GM19468 (cell line): ENCODE results near the gene SDC4.

Experiments
- ATAC-seq: cut with Tn5 transposase; IDR thresholded peaks from one replicate; pipeline ENCODE4 v1.9.1; 2021; ENCODE audit warnings: mild to moderate bottlenecking, moderate library complexity, moderate number of reproducible peaks; ENCODE audit not compliant: unreplicated experiment; ENCODE audit errors: extremely low read depth

The SDC4 gene

GRCh38 chr20:45301824-45302271, 46.4 kb downstream of the SDC4 start:
- ATAC-seq: no peak

GRCh38 chr20:45300961-45301360, 47.3 kb downstream of the SDC4 start:
- no peak for ATAC-seq

GRCh38 chr20:45299786-45300185, 48.4 kb downstream of the SDC4 start:
- no peak for ATAC-seq

GRCh38 chr20:45297786-45298497, 50.3 kb downstream of the SDC4 start:
- no peak for ATAC-seq

GRCh38 chr20:45294659-45295058, 53.6 kb downstream of the SDC4 start:
- ATAC-seq: no peak

GRCh38 chr20:45294003-45294368, 54.2 kb downstream of the SDC4 start:
- ATAC-seq: no peak

GRCh38 chr20:45293041-45294002, 54.9 kb downstream of the SDC4 start:
- no peak for ATAC-seq

- no peak for ATAC-seq
These were observed 55.9 kb downstream of the SDC4 start for GRCh38 chr20:45292343-45292742.

- no peak for ATAC-seq
These were observed 56.7 kb downstream of the SDC4 start for GRCh38 chr20:45291526-45291925.

- no peak for ATAC-seq
These were observed 57.4 kb downstream of the SDC4 start for GRCh38 chr20:45290677-45291355.

- no peak for ATAC-seq
These were observed 58.1 kb downstream of the SDC4 start for GRCh38 chr20:45289942-45290676.

- ATAC-seq: no peak
These were observed 59.4 kb downstream of the SDC4 start for GRCh38 chr20:45288860-45289259.

- ATAC-seq: no peak
These were observed 59.8 kb downstream of the SDC4 start for GRCh38 chr20:45288376-45288775.

- ATAC-seq: no peak
These were observed 64.6 kb downstream of the SDC4 start for GRCh38 chr20:45283551-45284057.

- ATAC-seq: no peak
These were observed 65.3 kb downstream of the SDC4 start for GRCh38 chr20:45282700-45283550.

GRCh38 chr20:45279992-45280391, 68.2 kb downstream of the SDC4 start:
- no peak for ATAC-seq

GRCh38 chr20:45275338-45275737, 72.9 kb downstream of the SDC4 start:
- ATAC-seq: no peak
